Keratinocyte (primary cell): ENCODE data around the gene VPS26B. TPM values are rescaled to one million over a fixed set of nuclear protein-coding genes. Genes with fewer than 3 reads are reported as not detected.
A peak's percentile ranks its signal among the peaks of the same experiment; 100 is the strongest.
"Not testable (repeated sequence)": the region's sequence is repeated elsewhere in the genome, so short reads cannot be mapped to it uniquely, and the experiment has no call there.

Source experiments
- DNase-seq: peaks from one replicate; pipeline ENCODE4 v3.0.0-alpha.2; 2011; ENCODE audit warnings: low read depth, missing footprints, low spot score
- FAIRE-seq: peaks from 2 replicates; lab custom pipeline; 2011; peaks lifted over from hg19 to GRCh38; lab: Jason Lieb, UNC
- H2AFZ ChIP-seq: 2 replicates; pipeline ENCODE4 v1.6.0; 2012; ENCODE audit warnings: low read length, control low read depth, inconsistent platforms; ENCODE audit not compliant: control insufficient read depth
- H3K27ac ChIP-seq: 2 replicates; pipeline ENCODE4 v1.5.1; 2011; ENCODE audit warnings: low read length; ENCODE audit not compliant: control insufficient read depth, insufficient read depth
- H3K27me3 ChIP-seq: 3 replicates; pipeline ENCODE4 v1.6.0; 2011; ENCODE audit warnings: low read length; ENCODE audit not compliant: control insufficient read depth, insufficient read depth; ENCODE audit errors: extremely low read depth
- H3K36me3 ChIP-seq, 2 experiments: 2 replicates in 1 of 2; 3 replicates in 1 of 2; pipeline ENCODE4 v1.5.1; 2011; ENCODE audit warnings: low read length in 2 of 2, mild to moderate bottlenecking in 1 of 2; ENCODE audit not compliant: control insufficient read depth in 2 of 2, insufficient read depth in 2 of 2; ENCODE audit errors: extremely low read depth in 1 of 2
- H3K4me1 ChIP-seq: 3 replicates; pipeline ENCODE4 v1.5.1; 2011; ENCODE audit warnings: low read length; ENCODE audit not compliant: control insufficient read depth, insufficient read depth; ENCODE audit errors: extremely low read depth
- H3K4me2 ChIP-seq: 3 replicates; pipeline ENCODE4 v1.6.0; 2011; ENCODE audit warnings: low read depth, low read length; ENCODE audit not compliant: control insufficient read depth, insufficient read depth; ENCODE audit errors: extremely low read depth
- H3K4me3 ChIP-seq, 3 experiments: fragments of 200-600 bp in 1 of 3; sonication (generic) in 1 of 3; 2 replicates in 2 of 3; 3 replicates in 1 of 3; pipeline ENCODE4 v1.5.1; 2011 to 2016; ENCODE audit warnings: low read length in 3 of 3, mild to moderate bottlenecking in 3 of 3, control low read depth in 2 of 3, inconsistent platforms in 1 of 3, low read depth in 1 of 3, mixed read lengths in 1 of 3, mixed run types in 1 of 3, moderate library complexity in 1 of 3; ENCODE audit not compliant: control insufficient read depth in 2 of 3, insufficient read depth in 2 of 3; ENCODE audit errors: extremely low read depth in 1 of 3
- H3K79me2 ChIP-seq: 2 replicates; pipeline ENCODE4 v1.6.0; 2012; ENCODE audit warnings: low read length; ENCODE audit not compliant: control insufficient read depth, insufficient read depth
- H3K9ac ChIP-seq: 3 replicates; pipeline ENCODE4 v1.6.0; 2011; ENCODE audit warnings: low read length; ENCODE audit not compliant: control insufficient read depth, insufficient read depth; ENCODE audit errors: extremely low read depth
- H3K9me1 ChIP-seq: 3 replicates; pipeline ENCODE4 v1.6.0; 2011; ENCODE audit warnings: low read length; ENCODE audit not compliant: control insufficient read depth, insufficient read depth; ENCODE audit errors: extremely low read depth
- H3K9me3 ChIP-seq: 2 replicates; pipeline ENCODE4 v1.5.1; 2012; ENCODE audit warnings: low read depth, low read length; ENCODE audit not compliant: control insufficient read depth
- H4K20me1 ChIP-seq: 3 replicates; pipeline ENCODE4 v1.6.0; 2011; ENCODE audit warnings: low read length; ENCODE audit not compliant: control insufficient read depth, insufficient read depth; ENCODE audit errors: extremely low read depth
- EZH2 ChIP-seq: IDR thresholded peaks from one replicate; pipeline ENCODE4 v1.6.1; 2012; ENCODE audit warnings: inconsistent platforms, mild to moderate bottlenecking, low read length, moderate library complexity
- dilution Hi-C: fragments of 300-500 bp; cut with MboI; formaldehyde crosslinking; loops from one replicate; pipeline ENCODE4 v1.7.0; 2020; ENCODE audit warnings: low sequenced_read_pairs; ENCODE audit not compliant: extremely low pct_ligation_motif_present
- polyA plus RNA-seq, 5 experiments: library from polyadenylated mRNA; depleted of rRNA in 3 of 5; stranded (reverse) in 3 of 5; stranded (forward) in 1 of 5; unstranded in 1 of 5; fragments of >200 nt; gene quantifications; 1 replicate in 1 of 5; 2 replicates in 3 of 5; 3 replicates in 1 of 5; pipeline versions ENCODE4 v1.2.1 to v1.2.3, GENCODE V29; 2011 to 2012; ENCODE audit warnings: missing spikeins in 2 of 5, low read depth in 1 of 5, low replicate concordance in 1 of 5
- TF ChIP-seq, protein P1 (sequence below), 3 experiments: IDR thresholded peaks in 1 of 3; conservative IDR thresholded peaks in 1 of 3; optimal IDR thresholded peaks in 1 of 3; 2 replicates in 2 of 3; 3 replicates in 1 of 3; pipeline versions ENCODE3 to v1.5.1; 2011; ENCODE audit warnings: low read length in 3 of 3, mild to moderate bottlenecking in 3 of 3, moderate library complexity in 2 of 3, control low read depth in 1 of 3, inconsistent platforms in 1 of 3; ENCODE audit not compliant: insufficient read depth in 2 of 3; ENCODE audit errors: extremely low read depth in 1 of 3

Gene VPS26B
- polyA plus RNA-seq, 1 donor (not counting 4 experiments of a cell fraction or from before 2014, with no cell fraction given): 46.9 TPM

DNA sequence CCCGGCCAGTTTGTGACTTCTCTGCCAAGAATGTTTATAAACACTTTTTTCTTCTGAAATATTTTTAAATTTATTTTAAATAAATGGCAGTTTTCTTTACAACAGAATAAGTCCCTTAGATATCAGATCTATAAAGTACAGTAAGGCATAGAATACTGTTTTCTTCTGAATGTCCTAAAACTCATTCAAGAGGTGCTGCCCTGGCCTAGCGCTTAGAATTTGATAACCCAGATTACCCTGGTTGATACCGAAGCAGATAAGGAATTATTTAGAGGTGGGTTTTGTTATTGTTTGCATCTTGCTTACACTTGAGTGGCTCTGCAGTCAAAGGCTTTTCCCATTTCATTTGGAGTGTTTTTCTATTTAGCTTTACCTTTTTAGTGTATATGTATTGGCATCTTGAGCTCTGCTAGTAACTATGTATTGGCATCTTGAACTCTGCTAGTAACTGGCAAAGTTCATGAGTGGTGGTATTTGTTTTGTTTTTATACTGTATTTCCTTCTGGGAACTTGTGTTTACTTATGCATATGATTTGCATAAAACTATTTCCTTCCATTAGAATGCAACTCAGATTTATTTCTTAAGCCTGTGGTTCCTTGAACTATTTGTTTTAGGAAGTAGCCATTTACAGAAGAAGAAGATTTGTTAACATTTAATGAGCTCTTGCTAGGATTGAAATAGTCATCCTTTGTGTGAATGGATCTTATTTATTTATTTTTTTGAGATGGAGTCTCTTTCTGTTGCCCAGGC is 30.1 kb downstream of the VPS26B start:
- peaks cover 7% of the 10 kb centered on the region for H3K4me1 ChIP-seq
- H2AFZ ChIP-seq: no peak overlapping the region
- FAIRE-seq (no peak), DNase-seq (no peak)
- no peaks in the 10 kb centered on the region for H3K9me3 ChIP-seq
- TF ChIP-seq, protein P1, sequence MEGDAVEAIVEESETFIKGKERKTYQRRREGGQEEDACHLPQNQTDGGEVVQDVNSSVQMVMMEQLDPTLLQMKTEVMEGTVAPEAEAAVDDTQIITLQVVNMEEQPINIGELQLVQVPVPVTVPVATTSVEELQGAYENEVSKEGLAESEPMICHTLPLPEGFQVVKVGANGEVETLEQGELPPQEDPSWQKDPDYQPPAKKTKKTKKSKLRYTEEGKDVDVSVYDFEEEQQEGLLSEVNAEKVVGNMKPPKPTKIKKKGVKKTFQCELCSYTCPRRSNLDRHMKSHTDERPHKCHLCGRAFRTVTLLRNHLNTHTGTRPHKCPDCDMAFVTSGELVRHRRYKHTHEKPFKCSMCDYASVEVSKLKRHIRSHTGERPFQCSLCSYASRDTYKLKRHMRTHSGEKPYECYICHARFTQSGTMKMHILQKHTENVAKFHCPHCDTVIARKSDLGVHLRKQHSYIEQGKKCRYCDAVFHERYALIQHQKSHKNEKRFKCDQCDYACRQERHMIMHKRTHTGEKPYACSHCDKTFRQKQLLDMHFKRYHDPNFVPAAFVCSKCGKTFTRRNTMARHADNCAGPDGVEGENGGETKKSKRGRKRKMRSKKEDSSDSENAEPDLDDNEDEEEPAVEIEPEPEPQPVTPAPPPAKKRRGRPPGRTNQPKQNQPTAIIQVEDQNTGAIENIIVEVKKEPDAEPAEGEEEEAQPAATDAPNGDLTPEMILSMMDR (optimal IDR thresholded peaks at IDR 0.05 in 1 of 3, IDR thresholded peaks at IDR 0.05 in 1 of 3, conservative IDR thresholded peaks at IDR 0.05 in 1 of 3; ENCODE audit: extremely low read depth in 1 of 3, insufficient read depth in 2 of 3, low read length in 3 of 3): no peak
- no peak for TF ChIP-seq EZH2
- no peaks in the 10 kb centered on the region for H3K27me3 ChIP-seq
- peaks cover 11 to 15% of the 10 kb centered on the region in 2 experiments for H3K36me3 ChIP-seq
- dilution Hi-C loops: no loop called here
- H3K4me2 ChIP-seq: peak overlapping the region; percentile 58
- peak overlapping the region in 2 of 3 experiments; percentile 59 to 67 for H3K4me3 ChIP-seq
- peak overlapping the region; percentile 74 for H3K9ac ChIP-seq
- H3K79me2 ChIP-seq: peaks cover 17% of the 10 kb centered on the region
- peaks cover 2% of the 10 kb centered on the region for H3K9me1 ChIP-seq
- no peaks in the 10 kb centered on the region for H4K20me1 ChIP-seq
- no peak overlapping the region for H3K27ac ChIP-seq

DNA sequence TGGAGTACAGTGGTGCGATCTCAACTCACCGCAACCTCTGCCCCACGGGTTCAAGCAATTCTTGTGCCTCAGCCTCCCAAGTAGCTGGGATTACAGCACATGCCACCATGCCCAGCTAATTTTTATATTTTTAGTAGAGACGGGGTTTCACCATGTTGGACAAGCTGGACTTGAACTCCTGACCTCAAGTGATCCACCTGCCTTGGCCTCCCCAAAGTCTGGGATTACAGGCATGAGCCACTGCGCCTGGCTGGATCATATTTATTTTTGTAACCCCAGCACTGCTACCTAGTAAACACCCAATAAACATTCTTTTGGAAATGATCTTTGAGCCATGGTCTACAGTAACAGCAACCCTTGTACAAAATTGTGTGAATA is 30.7 kb downstream of the VPS26B start:
- dilution Hi-C loops, H3K9me3 ChIP-seq, H3K4me1 ChIP-seq, H3K4me2 ChIP-seq, H3K4me3 ChIP-seq, H2AFZ ChIP-seq, H3K27me3 ChIP-seq, H4K20me1 ChIP-seq, H3K27ac ChIP-seq, H3K9ac ChIP-seq, DNase-seq, H3K9me1 ChIP-seq, FAIRE-seq: not testable (repeated sequence)
- Histone ChIP-seq H3K79me2 (peaks cover 17% of the 10 kb centered on the region), H3K36me3 (peaks cover 10 to 12% of the 10 kb centered on the region in 2 experiments)
